HG03159 (cell line): ENCODE results near the gene C14orf93.

Experiments used
- ATAC-seq: cut with Tn5 transposase; IDR thresholded peaks from one replicate; pipeline ENCODE4 v1.9.1; 2021; ENCODE audit warnings: mild to moderate bottlenecking, moderate library complexity; ENCODE audit not compliant: unreplicated experiment

C14orf93 gene

GRCh38 chr14:23009939-23010726 is at the start of gene C14orf93:
Gene C14orf93, minus strand, starts transcription at chr14:23010143. Its CDS starts 11,120 bp downstream, at chr14:22999023.
- no peak for ATAC-seq

GRCh38 chr14:23058654-23059504 is 48.9 kb upstream of the C14orf93 start:
- ATAC-seq, result no peak

- ATAC-seq, result peak; percentile 59
Measured at GRCh38 chr14:23057757-23058653, 48.1 kb upstream of the C14orf93 start.

- ATAC-seq, result peak; percentile 44
Measured at GRCh38 chr14:23056956-23057756, 47.2 kb upstream of the C14orf93 start, which contains the start of gene CDH24. Gene CDH24, minus strand, starts transcription at chr14:23057520. Its CDS starts 1,787 bp downstream, at chr14:23055733.

- ATAC-seq, result peak; percentile 49
Measured at GRCh38 chr14:23056145-23056955, 46.4 kb upstream of the C14orf93 start.

GRCh38 chr14:23055621-23056144 is 45.7 kb upstream of the C14orf93 start:
- ATAC-seq, result no peak

GRCh38 chr14:23055147-23055550 is 45.2 kb upstream of the C14orf93 start:
- no peak for ATAC-seq

GRCh38 chr14:23054000-23054811 is 44.3 kb upstream of the C14orf93 start:
- no peak for ATAC-seq

- no peak for ATAC-seq
Measured at GRCh38 chr14:23053426-23053825, 43.5 kb upstream of the C14orf93 start.

- ATAC-seq, result no peak
Measured at GRCh38 chr14:23052671-23053070, 42.7 kb upstream of the C14orf93 start.

- no peak for ATAC-seq
Measured at GRCh38 chr14:23052182-23052623, 42.3 kb upstream of the C14orf93 start.

GRCh38 chr14:23051141-23052057 is 41.5 kb upstream of the C14orf93 start:
- no peak for ATAC-seq

- no peak for ATAC-seq
Measured at GRCh38 chr14:23049011-23049410, 39.1 kb upstream of the C14orf93 start.

- no peak for ATAC-seq
Measured at GRCh38 chr14:23047751-23048693, 38.1 kb upstream of the C14orf93 start.

GRCh38 chr14:23047034-23047634 is 37.2 kb upstream of the C14orf93 start:
- ATAC-seq, result no peak
